Nephron progenitor cell (in vitro differentiated cells): ENCODE results near the gene TSPAN12.
A peak's percentile ranks its signal among the peaks of the same experiment; 100 is the strongest.
"Not testable (repeated sequence)": the region's sequence is repeated elsewhere in the genome, so short reads cannot be mapped to it uniquely, and the experiment has no call there.

Source experiments
- DNase-seq: peaks from one replicate; pipeline ENCODE4 v3.0.0; 2021
- H3K27ac Mint-ChIP-seq: 2 replicates; pipeline ENCODE4 v1.8.0; 2021; ENCODE audit warnings: mild to moderate bottlenecking, moderate library complexity, mixed read lengths
- H3K27me3 Mint-ChIP-seq: 2 replicates; pipeline ENCODE4 v1.8.0; 2021; ENCODE audit warnings: mild to moderate bottlenecking, low read depth, mixed read lengths; ENCODE audit not compliant: poor library complexity
- H3K36me3 Mint-ChIP-seq: 2 replicates; pipeline ENCODE4 v1.8.0; 2021; ENCODE audit warnings: low read depth, mixed read lengths
- H3K4me1 Mint-ChIP-seq: 2 replicates; pipeline ENCODE4 v1.8.0; 2021; ENCODE audit warnings: mixed read lengths
- H3K4me3 Mint-ChIP-seq: 2 replicates; pipeline ENCODE4 v1.8.0; 2021; ENCODE audit warnings: mild to moderate bottlenecking, moderate library complexity, mixed read lengths
- H3K9me3 Mint-ChIP-seq: 2 replicates; pipeline ENCODE4 v1.8.0; 2021; ENCODE audit warnings: mild to moderate bottlenecking, moderate library complexity, mixed read lengths
- TF ChIP-seq, protein P1 (sequence below): fragments of 200-600 bp; sonication (generic); IDR thresholded peaks from 2 replicates; pipeline ENCODE4 v1.5.0; 2021; ENCODE audit warnings: antibody characterized with exemption

Gene TSPAN12, protein sequence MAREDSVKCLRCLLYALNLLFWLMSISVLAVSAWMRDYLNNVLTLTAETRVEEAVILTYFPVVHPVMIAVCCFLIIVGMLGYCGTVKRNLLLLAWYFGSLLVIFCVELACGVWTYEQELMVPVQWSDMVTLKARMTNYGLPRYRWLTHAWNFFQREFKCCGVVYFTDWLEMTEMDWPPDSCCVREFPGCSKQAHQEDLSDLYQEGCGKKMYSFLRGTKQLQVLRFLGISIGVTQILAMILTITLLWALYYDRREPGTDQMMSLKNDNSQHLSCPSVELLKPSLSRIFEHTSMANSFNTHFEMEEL

DNA sequence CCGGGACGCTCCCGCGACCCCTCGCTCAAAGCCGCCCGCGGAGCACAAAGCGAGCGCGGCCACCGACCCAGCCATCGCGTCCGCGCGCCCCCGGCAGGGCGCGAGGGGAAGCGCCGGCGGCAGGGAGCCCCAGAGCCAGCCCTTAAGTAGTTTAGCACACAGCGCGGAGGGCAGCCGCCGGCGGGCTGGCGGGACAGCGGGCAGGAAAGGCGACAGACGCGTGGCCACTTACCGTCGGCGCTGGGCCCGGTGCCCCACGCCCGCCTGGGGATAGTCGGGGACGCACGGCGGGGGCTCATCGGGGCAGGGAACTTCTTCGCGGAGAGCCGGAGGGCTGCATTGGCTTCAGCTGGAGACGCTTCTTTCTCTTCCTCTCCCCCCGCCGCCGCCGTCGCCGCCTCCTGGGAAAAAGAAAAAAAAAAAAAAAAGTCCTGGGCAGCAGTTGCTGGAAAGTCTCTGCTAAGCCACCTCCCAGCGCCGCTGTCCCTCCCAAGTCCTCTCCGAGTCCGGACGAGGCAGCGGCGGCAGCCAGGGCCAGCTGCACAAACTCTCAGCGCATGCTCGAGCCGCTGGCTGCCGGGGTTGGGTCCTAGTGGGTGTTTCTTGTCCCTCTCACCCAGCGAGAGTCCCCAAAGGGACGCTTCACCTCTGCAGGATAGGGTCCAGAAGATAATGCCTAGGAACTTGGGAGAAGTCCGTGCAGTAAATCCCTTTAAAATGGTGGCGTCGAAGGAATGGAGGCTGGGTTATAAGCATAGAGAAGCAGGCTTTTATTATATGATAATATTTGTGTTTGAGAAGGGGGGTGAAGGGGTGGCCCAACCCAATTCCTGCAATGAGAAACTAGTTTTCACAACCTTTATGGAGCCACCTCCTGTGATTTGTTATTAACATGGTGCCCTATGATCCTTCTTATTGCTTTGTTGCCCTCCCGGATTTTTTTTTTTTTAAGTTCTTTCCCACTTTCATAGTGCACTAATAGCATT is at the start of gene TSPAN12:
TSPAN12 (minus strand) TSS at position 557 of the 986 bp plus-strand sequence. CDS start 1,381 bp downstream, outside the sequence.
- H3K9me3 Mint-ChIP-seq: no peaks in the 10 kb centered on the region
- H3K27ac Mint-ChIP-seq: peak within 1 kb of the TSS; percentile 99

DNA sequence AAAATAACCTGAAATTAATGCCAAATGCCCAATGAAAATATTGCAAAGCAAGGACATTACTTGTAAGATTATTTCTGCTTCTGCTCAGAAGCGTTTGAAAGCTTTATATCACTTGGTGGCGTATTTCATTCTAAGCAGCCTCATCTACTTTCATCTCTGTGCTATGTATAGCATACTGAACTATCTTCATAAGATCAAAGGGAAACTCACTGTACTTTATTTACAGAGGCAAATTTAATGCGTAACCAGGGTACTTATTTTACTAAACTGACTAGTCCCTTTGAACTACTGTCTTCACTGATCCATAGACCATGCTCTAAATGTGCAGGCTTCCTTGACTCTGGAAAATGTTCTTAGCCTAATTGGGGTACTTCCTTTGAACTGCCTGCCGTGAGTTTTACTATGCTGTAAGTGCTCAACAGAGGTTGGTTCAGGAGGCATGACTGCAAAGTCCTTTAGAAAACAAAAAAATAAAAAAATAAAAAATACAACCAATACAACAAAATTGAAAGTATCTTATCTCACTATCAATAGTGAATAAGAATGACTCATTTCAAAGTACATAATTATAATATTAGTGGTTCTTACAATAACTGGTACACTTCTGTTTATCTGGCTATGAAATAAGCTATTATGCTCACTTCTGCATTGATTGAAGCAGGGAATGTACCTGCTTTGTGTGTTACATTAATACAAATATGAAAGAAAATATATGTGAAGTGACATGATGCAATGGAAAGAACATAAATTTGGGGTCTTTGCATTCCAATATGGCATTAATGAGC is 41.0 kb upstream of the TSPAN12 start:
- TF ChIP-seq, protein P1, sequence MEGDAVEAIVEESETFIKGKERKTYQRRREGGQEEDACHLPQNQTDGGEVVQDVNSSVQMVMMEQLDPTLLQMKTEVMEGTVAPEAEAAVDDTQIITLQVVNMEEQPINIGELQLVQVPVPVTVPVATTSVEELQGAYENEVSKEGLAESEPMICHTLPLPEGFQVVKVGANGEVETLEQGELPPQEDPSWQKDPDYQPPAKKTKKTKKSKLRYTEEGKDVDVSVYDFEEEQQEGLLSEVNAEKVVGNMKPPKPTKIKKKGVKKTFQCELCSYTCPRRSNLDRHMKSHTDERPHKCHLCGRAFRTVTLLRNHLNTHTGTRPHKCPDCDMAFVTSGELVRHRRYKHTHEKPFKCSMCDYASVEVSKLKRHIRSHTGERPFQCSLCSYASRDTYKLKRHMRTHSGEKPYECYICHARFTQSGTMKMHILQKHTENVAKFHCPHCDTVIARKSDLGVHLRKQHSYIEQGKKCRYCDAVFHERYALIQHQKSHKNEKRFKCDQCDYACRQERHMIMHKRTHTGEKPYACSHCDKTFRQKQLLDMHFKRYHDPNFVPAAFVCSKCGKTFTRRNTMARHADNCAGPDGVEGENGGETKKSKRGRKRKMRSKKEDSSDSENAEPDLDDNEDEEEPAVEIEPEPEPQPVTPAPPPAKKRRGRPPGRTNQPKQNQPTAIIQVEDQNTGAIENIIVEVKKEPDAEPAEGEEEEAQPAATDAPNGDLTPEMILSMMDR: no peak
- DNase-seq: no peak
- Mint-ChIP-seq H3K36me3 (peaks cover 16% of the 10 kb centered on the region), H3K4me1 (no peaks in the 10 kb centered on the region), H3K9me3 (peaks cover 52% of the 10 kb centered on the region), H3K27ac (no peak overlapping the region), H3K27me3 (peaks cover 3% of the 10 kb centered on the region), H3K4me3 (no peak overlapping the region)

More for the DNA sequence above, at the start of gene TSPAN12:
- Mint-ChIP-seq H3K4me1 (peaks cover 52% of the 10 kb centered on the region), H3K27me3 (no peaks in the 10 kb centered on the region), H3K36me3 (peaks cover 18% of the 10 kb centered on the region), H3K4me3 (peak within 1 kb of the TSS; percentile 99)
- DNase-seq: peak; percentile 85
- TF ChIP-seq, protein P1: peak; percentile 49

DNA sequence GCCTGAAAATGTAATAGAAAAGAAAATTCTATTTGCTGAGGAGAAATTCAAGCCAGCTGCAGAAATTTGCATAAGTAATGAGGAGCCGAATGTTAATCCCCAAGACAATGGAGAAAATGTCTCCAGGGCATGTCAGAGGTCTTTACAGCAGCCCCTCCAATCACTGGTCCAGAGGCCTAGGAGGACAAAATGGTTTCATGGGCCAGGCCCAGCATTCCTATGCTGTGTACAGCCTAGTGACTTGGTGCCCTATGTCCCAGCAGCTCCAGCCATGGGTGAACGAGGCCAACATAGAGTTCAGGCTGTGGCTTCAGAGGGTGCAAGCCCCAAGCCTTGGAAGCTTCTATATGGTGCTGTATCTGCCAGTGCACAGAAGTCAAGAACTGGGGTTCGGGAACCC is 37.3 kb upstream of the TSPAN12 start:
- Mint-ChIP-seq H3K9me3 (peaks cover 66% of the 10 kb centered on the region), H3K36me3 (peaks cover 13% of the 10 kb centered on the region)
- not testable (repeated sequence) for H3K27ac Mint-ChIP-seq, H3K4me1 Mint-ChIP-seq, DNase-seq, H3K4me3 Mint-ChIP-seq, H3K27me3 Mint-ChIP-seq

DNA sequence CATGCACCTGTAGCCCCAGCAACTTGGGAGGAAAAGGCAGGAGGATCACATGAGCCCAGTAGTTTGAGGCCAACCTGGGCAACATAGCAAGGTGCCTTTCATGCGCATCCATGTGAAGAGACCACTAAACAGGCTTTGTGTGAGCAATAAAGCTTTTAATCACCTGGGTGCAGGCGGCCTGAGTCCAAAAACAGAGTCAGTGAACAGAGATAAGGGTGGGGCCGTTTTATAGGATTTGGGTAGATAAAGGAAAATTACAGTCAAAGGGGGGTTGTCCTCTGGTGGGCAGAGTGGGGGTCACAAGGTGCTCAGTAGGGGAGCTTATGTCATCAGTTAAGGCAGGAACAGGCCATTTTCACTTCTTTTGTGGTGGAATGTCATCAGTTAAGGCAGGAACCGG is 27.7 kb upstream of the TSPAN12 start:
- Mint-ChIP-seq H3K36me3 (peaks cover 10% of the 10 kb centered on the region), H3K9me3 (peaks cover 18% of the 10 kb centered on the region)
- not testable (repeated sequence) for DNase-seq, H3K27ac Mint-ChIP-seq, H3K4me1 Mint-ChIP-seq, H3K4me3 Mint-ChIP-seq, H3K27me3 Mint-ChIP-seq

DNA sequence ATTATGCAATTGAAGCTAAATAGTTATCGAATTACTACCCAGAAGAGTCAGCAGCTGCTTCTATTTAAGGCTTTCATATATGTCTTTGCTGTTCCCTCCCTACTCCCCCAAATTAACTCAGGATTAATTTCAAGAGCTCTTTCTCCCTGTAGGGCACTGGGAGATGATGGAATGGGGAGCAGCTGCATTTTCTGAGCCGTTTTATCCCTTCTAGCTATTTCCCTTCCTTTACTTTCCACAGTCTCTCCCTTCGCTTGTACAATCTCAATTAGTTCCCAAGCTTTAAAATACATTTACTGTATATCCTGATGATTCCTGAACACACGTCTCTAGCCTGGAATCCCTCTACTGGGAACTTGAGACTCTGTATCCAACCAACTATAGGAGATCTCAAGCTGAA is 19.8 kb upstream of the TSPAN12 start:
- no peak for DNase-seq
- H3K27ac Mint-ChIP-seq: no peak overlapping the region
- no peaks in the 10 kb centered on the region for H3K27me3 Mint-ChIP-seq
- TF ChIP-seq, protein P1: no peak
- no peaks in the 10 kb centered on the region for H3K36me3 Mint-ChIP-seq
- H3K9me3 Mint-ChIP-seq: no peaks in the 10 kb centered on the region
- no peak overlapping the region for H3K4me3 Mint-ChIP-seq
- peaks cover 11% of the 10 kb centered on the region for H3K4me1 Mint-ChIP-seq

DNA sequence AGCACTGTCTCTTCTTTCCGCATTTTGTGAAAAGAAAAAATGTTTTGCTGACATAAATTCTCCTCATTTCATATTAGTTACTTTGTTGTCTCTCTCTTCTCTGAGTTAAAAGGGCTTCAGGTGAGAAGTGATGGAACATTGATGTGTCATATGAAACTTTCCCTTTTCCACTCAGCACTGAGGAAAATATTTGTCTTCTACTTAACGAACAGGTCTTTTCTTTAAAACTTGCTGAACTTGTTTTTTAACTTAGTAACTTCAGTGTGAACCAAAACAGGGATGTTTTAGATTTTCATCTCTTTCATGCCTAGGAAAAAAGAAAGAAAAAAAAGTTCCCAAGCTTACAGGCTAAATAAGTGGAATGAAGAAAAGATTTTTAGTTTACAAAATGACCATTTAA is 19.0 kb upstream of the TSPAN12 start:
- peaks cover 11% of the 10 kb centered on the region for H3K4me1 Mint-ChIP-seq
- no peak overlapping the region for H3K4me3 Mint-ChIP-seq
- no peak for DNase-seq
- H3K27ac Mint-ChIP-seq: no peak overlapping the region
- no peaks in the 10 kb centered on the region for H3K9me3 Mint-ChIP-seq
- no peaks in the 10 kb centered on the region for H3K36me3 Mint-ChIP-seq
- TF ChIP-seq, protein P1: no peak
- H3K27me3 Mint-ChIP-seq: no peaks in the 10 kb centered on the region
